Ishikawa (cell line): Measurements from ENCODE around the gene PTPRA.

Experiments
- CEBPB ChIP-seq: IDR thresholded peaks from 2 replicates; pipeline ENCODE4 v1.6.1; 2012
- CREB1 ChIP-seq: IDR thresholded peaks from 2 replicates; pipeline ENCODE4 v1.6.1; 2012; ENCODE audit warnings: low read depth
- EGR1 ChIP-seq: IDR thresholded peaks from 2 replicates; pipeline ENCODE4 v1.6.1; 2012
- EP300 ChIP-seq: IDR thresholded peaks from 2 replicates; pipeline ENCODE4 v1.6.1; 2012; ENCODE audit warnings: borderline replicate concordance
- FOXM1 ChIP-seq: IDR thresholded peaks from 2 replicates; pipeline ENCODE4 v1.6.1; 2012; ENCODE audit warnings: low read depth, borderline replicate concordance
- NFIC ChIP-seq: IDR thresholded peaks from 2 replicates; pipeline ENCODE4 v1.6.1; 2012
- RAD21 ChIP-seq: IDR thresholded peaks from 2 replicates; pipeline ENCODE4 v1.6.1; 2012; ENCODE audit warnings: low read depth
- REST ChIP-seq: IDR thresholded peaks from 2 replicates; pipeline ENCODE4 v1.6.1; 2012; ENCODE audit warnings: low read depth, mild to moderate bottlenecking
- TAF1 ChIP-seq: IDR thresholded peaks from 2 replicates; pipeline ENCODE4 v1.6.1; 2012; ENCODE audit warnings: low read depth, mild to moderate bottlenecking
- TCF12 ChIP-seq: IDR thresholded peaks from 2 replicates; pipeline ENCODE4 v1.6.1; 2012; ENCODE audit warnings: low read depth
- TEAD4 ChIP-seq: IDR thresholded peaks from 2 replicates; pipeline ENCODE4 v1.6.1; 2012
- YY1 ChIP-seq: IDR thresholded peaks from 2 replicates; pipeline ENCODE4 v1.6.1; 2012; ENCODE audit warnings: low read depth
- ZBTB7A ChIP-seq: IDR thresholded peaks from 2 replicates; pipeline ENCODE4 v1.6.1; 2012; ENCODE audit warnings: low read depth
- TF ChIP-seq, protein P1 (sequence below): IDR thresholded peaks from 2 replicates; pipeline ENCODE4 v1.6.1; 2012
- TF ChIP-seq, protein P2 (sequence below): IDR thresholded peaks from 2 replicates; pipeline ENCODE4 v1.6.1; 2012

The PTPRA gene

DNA sequence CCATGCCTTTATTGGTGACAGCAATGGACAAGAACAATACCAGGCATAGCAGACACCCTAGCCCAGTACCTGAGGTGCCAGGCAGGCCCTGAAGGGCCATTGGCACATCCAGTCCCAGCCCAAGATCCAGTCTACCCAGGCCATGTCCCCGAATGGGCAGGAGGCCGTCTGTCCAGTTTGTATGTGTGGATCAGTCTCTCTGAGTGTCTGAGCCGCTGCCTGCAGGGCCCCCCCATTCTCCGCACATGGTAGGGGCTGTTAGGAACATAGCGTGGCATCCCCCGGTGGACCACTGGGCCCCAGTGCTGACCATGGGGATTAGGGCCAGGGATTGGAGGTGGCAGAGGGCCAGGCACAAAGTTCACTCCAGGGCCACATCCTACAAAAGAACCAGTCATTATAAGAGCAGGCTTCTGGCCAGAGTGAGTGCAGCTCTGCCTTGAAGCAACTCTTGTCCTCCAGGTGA lies 37.9 kb upstream of the PTPRA start:
- no peak for TF ChIP-seq RAD21
- TF ChIP-seq CEBPB: no peak
- no peak for TF ChIP-seq TEAD4
- TF ChIP-seq CREB1: no peak
- TF ChIP-seq TCF12: no peak
- no peak for TF ChIP-seq TAF1
- TF ChIP-seq YY1: no peak
- TF ChIP-seq, protein P1, sequence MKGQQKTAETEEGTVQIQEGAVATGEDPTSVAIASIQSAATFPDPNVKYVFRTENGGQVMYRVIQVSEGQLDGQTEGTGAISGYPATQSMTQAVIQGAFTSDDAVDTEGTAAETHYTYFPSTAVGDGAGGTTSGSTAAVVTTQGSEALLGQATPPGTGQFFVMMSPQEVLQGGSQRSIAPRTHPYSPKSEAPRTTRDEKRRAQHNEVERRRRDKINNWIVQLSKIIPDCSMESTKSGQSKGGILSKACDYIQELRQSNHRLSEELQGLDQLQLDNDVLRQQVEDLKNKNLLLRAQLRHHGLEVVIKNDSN: no peak
- TF ChIP-seq NFIC: no peak
- TF ChIP-seq REST: no peak
- TF ChIP-seq FOXM1: no peak
- no peak for TF ChIP-seq EGR1
- TF ChIP-seq ZBTB7A: no peak
- no peak for TF ChIP-seq EP300
- TF ChIP-seq, protein P2, sequence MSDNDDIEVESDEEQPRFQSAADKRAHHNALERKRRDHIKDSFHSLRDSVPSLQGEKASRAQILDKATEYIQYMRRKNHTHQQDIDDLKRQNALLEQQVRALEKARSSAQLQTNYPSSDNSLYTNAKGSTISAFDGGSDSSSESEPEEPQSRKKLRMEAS: no peak

DNA sequence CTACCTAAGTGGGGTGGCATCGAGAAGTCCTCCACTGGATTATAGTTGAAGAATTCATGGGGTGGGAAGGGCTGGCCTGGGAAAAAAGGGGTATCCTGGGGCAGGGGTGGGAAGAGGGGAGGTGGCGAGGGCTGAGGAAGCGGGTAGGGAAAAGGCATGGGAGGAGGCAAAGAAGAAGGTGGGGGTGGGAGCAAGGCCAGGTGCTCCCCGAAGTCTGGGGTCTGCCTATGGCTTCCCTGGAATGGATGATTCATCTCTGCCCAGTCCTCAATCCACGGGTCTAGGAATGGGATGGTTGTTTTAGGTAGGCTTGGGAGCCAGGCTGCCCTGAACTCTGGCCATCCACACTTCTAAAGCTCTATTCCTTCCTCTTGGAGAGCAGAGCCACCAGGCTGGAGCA lies 37.2 kb upstream of the PTPRA start:
- TF ChIP-seq ZBTB7A (no peak), TCF12 (no peak), EP300 (no peak), YY1 (no peak), FOXM1 (no peak), CREB1 (no peak)
- TF ChIP-seq, protein P2: no peak

DNA sequence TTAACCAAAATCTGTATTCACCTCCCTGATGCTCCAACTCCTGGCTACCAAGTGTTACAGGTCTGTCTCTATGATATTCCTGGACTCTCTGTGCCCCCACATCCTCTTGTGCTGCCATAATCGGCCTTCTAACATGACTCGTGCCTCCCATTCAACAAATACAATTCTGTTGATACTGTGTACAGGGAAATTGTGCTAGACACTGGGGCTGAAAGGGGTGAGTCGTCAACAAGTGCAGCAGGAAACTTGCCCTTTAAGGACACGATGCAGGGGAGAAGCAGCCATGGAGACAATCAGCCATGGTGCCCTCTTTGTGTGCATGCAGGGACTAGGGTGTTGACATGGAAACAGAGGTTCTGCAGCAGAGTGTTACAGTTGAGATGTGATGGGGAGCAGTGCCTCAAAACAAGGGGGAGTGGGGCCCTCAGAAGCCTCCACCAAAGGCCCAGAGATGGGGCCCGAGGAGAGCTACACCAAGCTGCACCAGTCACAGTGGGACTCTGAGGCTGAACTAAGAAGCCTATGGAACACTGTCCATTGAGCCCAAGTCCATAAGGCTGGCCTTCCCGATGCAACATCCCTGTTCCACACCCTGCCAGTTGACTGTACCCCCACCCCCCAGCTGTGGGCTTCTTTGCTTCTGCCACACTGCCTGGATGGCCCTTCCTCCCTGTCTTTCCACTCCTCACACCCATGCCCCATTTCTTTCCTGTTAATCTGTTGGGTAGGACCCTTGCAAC lies 35.9 kb upstream of the PTPRA start:
- TF ChIP-seq ZBTB7A (no peak), FOXM1 (no peak), CREB1 (no peak), TEAD4 (no peak), RAD21 (no peak), EGR1 (no peak), CEBPB (no peak), EP300 (no peak), TCF12 (no peak), TAF1 (no peak), NFIC (no peak), YY1 (no peak), REST (no peak)
- TF ChIP-seq, protein P2: no peak
- TF ChIP-seq, protein P1: no peak

DNA sequence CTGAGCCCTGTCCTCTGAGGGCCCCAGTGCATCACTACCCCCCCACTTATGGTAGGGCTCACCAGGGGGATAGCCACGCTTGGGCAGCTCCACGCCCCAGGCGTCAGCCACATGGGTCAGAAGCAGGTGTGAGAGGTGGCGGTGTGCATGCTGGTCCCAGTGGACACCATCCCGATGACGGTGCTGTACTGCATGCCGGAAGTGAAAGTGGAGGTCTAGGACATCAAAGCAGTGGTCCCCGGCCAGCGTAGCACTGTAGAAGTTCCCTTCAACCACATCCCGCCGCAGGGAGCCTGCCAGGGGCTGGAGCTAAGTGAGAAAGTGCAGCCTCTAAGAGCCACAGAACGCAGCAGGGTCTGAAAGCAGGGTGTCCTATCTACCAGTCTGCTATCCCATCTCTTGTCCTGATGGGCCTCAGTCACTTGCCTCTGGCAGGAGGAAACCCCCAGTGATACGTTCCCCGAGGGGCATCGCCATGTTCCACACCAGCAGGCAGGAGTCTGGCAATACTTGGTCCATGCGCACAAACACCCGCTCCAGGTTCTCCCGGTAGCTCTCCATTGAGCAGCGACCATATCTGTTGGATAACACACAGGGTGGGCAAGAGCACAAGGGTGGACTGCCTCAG lies 35.0 kb upstream of the PTPRA start:
- TF ChIP-seq FOXM1: no peak
- TF ChIP-seq ZBTB7A: no peak
- TF ChIP-seq CEBPB: no peak
- TF ChIP-seq TCF12: no peak

DNA sequence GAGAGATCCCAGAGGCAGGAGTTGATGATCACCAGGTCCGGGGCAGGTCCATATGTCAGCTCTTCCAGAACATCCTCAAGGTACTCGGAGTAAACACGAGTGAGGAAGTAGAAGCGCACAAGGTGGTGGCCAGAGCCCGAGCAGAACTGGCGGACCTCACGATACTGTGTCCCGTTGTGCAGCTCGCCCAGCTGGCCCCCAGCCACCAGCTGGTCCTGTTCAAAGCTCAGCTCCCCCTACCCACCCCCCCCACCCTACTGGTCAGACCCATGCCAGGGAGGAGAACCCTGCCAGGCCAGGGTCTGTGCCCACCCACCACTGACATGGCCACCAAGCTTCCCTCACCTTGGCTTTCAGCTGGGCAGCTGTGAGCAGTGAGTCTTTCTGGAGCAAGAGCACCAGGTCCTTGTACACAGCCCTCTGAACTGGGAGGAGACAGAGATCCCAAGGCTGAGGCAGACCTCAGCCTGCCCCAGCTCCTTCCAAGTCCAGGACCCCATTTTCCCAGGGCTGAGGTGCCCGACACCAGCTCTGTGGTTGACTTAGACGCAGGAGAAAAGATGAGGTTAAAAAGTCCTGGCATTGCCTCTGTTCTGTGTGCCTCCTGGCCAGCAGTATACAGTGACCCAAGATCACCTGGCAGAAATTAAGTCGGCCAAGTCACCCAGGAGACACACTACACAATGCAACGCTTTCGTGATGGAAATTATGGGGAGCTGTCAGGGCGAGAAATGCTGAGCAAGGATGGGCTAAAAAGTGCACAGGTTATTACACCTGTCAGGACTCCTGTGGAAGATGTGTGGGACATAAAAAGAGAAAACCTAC lies 34.2 kb upstream of the PTPRA start:
- no peak for TF ChIP-seq FOXM1
- no peak for TF ChIP-seq EGR1
- no peak for TF ChIP-seq TEAD4
- TF ChIP-seq, protein P2: no peak
- TF ChIP-seq CEBPB: no peak
- no peak for TF ChIP-seq TCF12
- TF ChIP-seq TAF1: no peak
